A673 (cell line): ENCODE data around the gene TCEA2. TPM values are rescaled to one million over a fixed set of nuclear protein-coding genes. Genes with fewer than 3 reads are reported as not detected.

Source experiments
- Bru-seq: library from RNA; stranded (reverse); fragments of 400-500 nt; gene quantifications from one replicate; lab custom pipeline; 2021; lab: Mats Ljungman, UMichigan
- BruChase-seq, 2 experiments: library from RNA; stranded (reverse); fragments of 400-500 nt; gene quantifications; one replicate each; lab custom pipeline; 2021; lab: Mats Ljungman, UMichigan
- BruUV-seq: library from RNA; stranded (reverse); fragments of 400-500 nt; replicated peaks from 2 replicates; lab custom pipeline; 2021; lab: Mats Ljungman, UMichigan
- CTCF ChIA-PET: fragments of 300-600 bp; sonication (Branson Sonifier 250); formaldehyde crosslinking; loops from one replicate; lab custom pipeline; 2022; ENCODE audit warnings: antibody characterized with exemption; lab: Charles Lee
- POLR2A ChIA-PET: fragments of 300-600 bp; sonication (Branson Sonifier 250); formaldehyde crosslinking; loops from one replicate; lab custom pipeline; 2022; ENCODE audit warnings: antibody characterized with exemption; ENCODE audit not compliant: low non-redundant PET; lab: Charles Lee
- DNase-seq: peaks from one replicate; pipeline ENCODE4 v3.0.0-alpha.2; 2015; ENCODE audit warnings: low spot score
- H3K27ac ChIP-seq: fragments of 200-600 bp; sonication (generic); 2 replicates; pipeline ENCODE4 v1.5.1; 2016; ENCODE audit warnings: mixed run types, low read depth, mild to moderate bottlenecking, mixed read lengths, antibody characterized with exemption, low read length; ENCODE audit not compliant: poor library complexity, severe bottlenecking
- H3K27me3 ChIP-seq: fragments of 200-600 bp; sonication (generic); replicated peaks from 2 replicates; pipeline ENCODE4 v1.6.1; 2017; ENCODE audit warnings: mixed run types, low read depth, mild to moderate bottlenecking, mixed read lengths, antibody characterized with exemption, low read length; ENCODE audit not compliant: insufficient read depth, poor library complexity
- H3K36me3 ChIP-seq: fragments of 200-600 bp; sonication (generic); 2 replicates; pipeline ENCODE4 v1.6.1; 2016; ENCODE audit warnings: mixed run types, mild to moderate bottlenecking, mixed read lengths, antibody characterized with exemption, low read length; ENCODE audit not compliant: insufficient read depth, poor library complexity, severe bottlenecking
- H3K4me1 ChIP-seq: fragments of 200-600 bp; sonication (generic); 2 replicates; pipeline ENCODE4 v1.6.1; 2017; ENCODE audit warnings: mixed run types, mild to moderate bottlenecking, mixed read lengths, antibody characterized with exemption, low read length; ENCODE audit not compliant: insufficient read depth, poor library complexity, severe bottlenecking
- H3K4me3 ChIP-seq: fragments of 200-600 bp; sonication (generic); 2 replicates; pipeline ENCODE4 v1.5.1; 2016; ENCODE audit warnings: low read depth, mixed run types, mild to moderate bottlenecking, mixed read lengths, low read length; ENCODE audit not compliant: poor library complexity, severe bottlenecking
- H3K9me3 ChIP-seq: fragments of 200-600 bp; sonication (generic); 2 replicates; pipeline ENCODE4 v1.6.1; 2016; ENCODE audit warnings: mixed run types, low read depth, mild to moderate bottlenecking, mixed read lengths, antibody characterized with exemption, low read length; ENCODE audit not compliant: poor library complexity, severe bottlenecking
- CTCF ChIP-seq: fragments of 300-800, 200-600 bp; sonication (generic); conservative IDR thresholded peaks from 2 replicates; pipeline ENCODE4 v1.5.1; 2017; ENCODE audit warnings: low read depth, mild to moderate bottlenecking, antibody characterized with exemption, low read length, moderate library complexity, mixed read lengths
- EZH2 ChIP-seq: fragments of 200-600 bp; sonication (generic); IDR thresholded peaks from 2 replicates; pipeline ENCODE4 v1.6.1; 2017; ENCODE audit warnings: borderline replicate concordance, low read depth, mild to moderate bottlenecking, mixed read lengths, antibody characterized with exemption, low read length; ENCODE audit not compliant: poor library complexity, severe bottlenecking
- intact Hi-C: fragments of 100-400 bp; cut with micrococcal nuclease; formaldehyde crosslinking; loops from one replicate; pipeline ENCODE4 v1.10.0; 2022; ENCODE audit not compliant: unreplicated experiment
- long read RNA-seq: library from polyadenylated mRNA; stranded (forward); transcript quantifications from one replicate; pipeline ENCODE4 v2.0.0, GENCODE V29; 2022
- total RNA-seq: library from RNA; stranded (reverse); gene quantifications from 2 replicates; pipeline ENCODE4 v1.2.3, GENCODE V29; 2021

Gene TCEA2
- total RNA-seq (35.0 and 41.3 TPM in 2 replicates), Bru-seq, nascent RNA (percentile 33 among the genes with signal in this experiment), BruChase-seq, experiment 1, labeled RNA remaining after a 2-hour chase (percentile 45 among the genes with signal in this experiment), BruChase-seq, experiment 2, labeled RNA remaining after a 6-hour chase (percentile 56 among the genes with signal in this experiment)
- long read RNA-seq, transcript TCEA2-202 (10 exons, 1,235 nt): major isoform, 34 of 71 reads
- long read RNA-seq, partial matches to known transcripts: 2 of 71 reads
- long read RNA-seq, other reads (novel, unspliced or antisense): 35 of 71 reads

- no peaks in the 10 kb centered on the region for H3K27me3 ChIP-seq
- POLR2A ChIA-PET: interaction anchor here (0.6 kb wide), 1 partner anchor 1187 kb away, joined by 5 read pairs; no protein-coding TSS in a partner anchor
Observed at GRCh38 chr20:64062596-64063388, at the start of gene TCEA2. Gene TCEA2 (plus strand): TSS chr20:64063198. CDS start chr20:64063313, 115 bp downstream.

GRCh38 chr20:64015635-64016034 is 47.4 kb upstream of the TCEA2 start:
- no peak overlapping the region for H3K4me3 ChIP-seq
- CTCF ChIA-PET: no interaction called here
- no peaks in the 10 kb centered on the region for H3K27me3 ChIP-seq
- no TSS peak for BruUV-seq
- POLR2A ChIA-PET: no interaction called here
- TF ChIP-seq CTCF: no peak
- no peak for TF ChIP-seq EZH2
- H3K27ac ChIP-seq: no peak overlapping the region
- DNase-seq: no peak
- no peaks in the 10 kb centered on the region for H3K9me3 ChIP-seq
- H3K4me1 ChIP-seq: no peaks in the 10 kb centered on the region
- intact Hi-C loops: no loop called here
- peaks cover 54% of the 10 kb centered on the region for H3K36me3 ChIP-seq

More at GRCh38 chr20:64062596-64063388, at the start of gene TCEA2:
- no peak for TF ChIP-seq CTCF
- no peak for TF ChIP-seq EZH2
- no TSS peak for BruUV-seq
- DNase-seq: peak; percentile 98
- intact Hi-C loops: no loop called here
- CTCF ChIA-PET: interaction anchor here (0.7 kb wide), 1 partner anchor 20 kb away, joined by 3 read pairs; no protein-coding TSS in a partner anchor
- Histone ChIP-seq H3K4me1 (peaks cover 18% of the 10 kb centered on the region), H3K27ac (peak within 1 kb of the TSS; percentile 74), H3K36me3 (no peaks in the 10 kb centered on the region), H3K4me3 (peak within 1 kb of the TSS; percentile 93), H3K9me3 (no peaks in the 10 kb centered on the region)

- H3K36me3 ChIP-seq: peaks cover 50% of the 10 kb centered on the region
- intact Hi-C loops: no loop called here
- ChIA-PET CTCF (no interaction called here), POLR2A (no interaction called here)
- no peak overlapping the region for H3K27ac ChIP-seq
- no peak for DNase-seq
- no peak for TF ChIP-seq CTCF
- no peak for TF ChIP-seq EZH2
- no peaks in the 10 kb centered on the region for H3K4me1 ChIP-seq
- no peaks in the 10 kb centered on the region for H3K27me3 ChIP-seq
- BruUV-seq: no TSS peak
- no peaks in the 10 kb centered on the region for H3K9me3 ChIP-seq
- H3K4me3 ChIP-seq: no peak overlapping the region
Observed at GRCh38 chr20:64021124-64021975, 41.6 kb upstream of the TCEA2 start.
